IMR-90 (cell line): ENCODE results near the gene SKAP1. TPM values are rescaled to one million over a fixed set of nuclear protein-coding genes. Genes with fewer than 3 reads are reported as not detected.

Experiments
- ATAC-seq: fragments of 200-7000 bp; cut with Tn5 transposase; 2 replicates; pipeline ENCODE4 v1.9.1; 2020; ENCODE audit warnings: low read depth, mild to moderate bottlenecking, moderate library complexity
- BruUV-seq: library from RNA; stranded (reverse); fragments of 400-500 nt; replicated peaks from 2 replicates; lab custom pipeline; 2021; lab: Mats Ljungman, UMichigan
- CTCF ChIA-PET: fragments of 300-600 bp; formaldehyde crosslinking; extraction: SDS; loops from one replicate; lab custom pipeline; 2021; ENCODE audit warnings: antibody characterized with exemption; lab: Yijun Ruan, JAX
- POLR2A ChIA-PET: fragments of 300-600 bp; sonication (Branson Sonifier 250); formaldehyde crosslinking; loops from one replicate; lab custom pipeline; 2022; ENCODE audit warnings: antibody characterized with exemption; ENCODE audit not compliant: unreplicated experiment; lab: Charles Lee
- DNase-seq: peaks from one replicate; pipeline ENCODE4 v3.0.0; 2013
- H2AFZ ChIP-seq: replicated peaks from 2 replicates; pipeline ENCODE3; 2013; ENCODE audit warnings: low read length, mild to moderate bottlenecking; ENCODE audit not compliant: poor library complexity
- H2AK5ac ChIP-seq: 2 replicates; pipeline ENCODE4 v1.6.1; 2013; ENCODE audit warnings: low read depth, low read length, inconsistent platforms
- H2AK9ac ChIP-seq: replicated peaks from 2 replicates; pipeline ENCODE3; 2013; ENCODE audit warnings: mild to moderate bottlenecking, low read depth, low read length, moderate library complexity; ENCODE audit not compliant: poor library complexity
- H2BK120ac ChIP-seq: 2 replicates; pipeline ENCODE4 v1.6.1; 2013; ENCODE audit warnings: low read depth, low read length, inconsistent platforms
- H2BK15ac ChIP-seq: 3 replicates; pipeline ENCODE4 v1.6.1; 2013; ENCODE audit warnings: low read depth, low read length, inconsistent platforms
- H2BK20ac ChIP-seq: 2 replicates; pipeline ENCODE4 v1.6.1; 2013; ENCODE audit warnings: low read depth, mild to moderate bottlenecking, inconsistent platforms, low read length, moderate library complexity
- H2BK5ac ChIP-seq: 2 replicates; pipeline ENCODE4 v1.6.1; 2013; ENCODE audit warnings: mild to moderate bottlenecking, low read depth, low read length, inconsistent platforms; ENCODE audit not compliant: poor library complexity, severe bottlenecking
- H3K14ac ChIP-seq: replicated peaks from 2 replicates; pipeline ENCODE4 v1.6.1; 2013; ENCODE audit warnings: low read depth, low read length, inconsistent platforms
- H3K18ac ChIP-seq: 2 replicates; pipeline ENCODE4 v1.6.1; 2013; ENCODE audit warnings: low read depth, low read length, control low read depth
- H3K23ac ChIP-seq: 2 replicates; pipeline ENCODE4 v1.6.1; 2013; ENCODE audit warnings: low read depth, low read length, inconsistent platforms
- H3K27ac ChIP-seq: 2 replicates; pipeline ENCODE4 v1.5.1; 2013; ENCODE audit warnings: mild to moderate bottlenecking, control low read depth, low read length; ENCODE audit not compliant: insufficient read depth
- H3K27me3 ChIP-seq: 2 replicates; pipeline ENCODE4 v1.6.1; 2013; ENCODE audit warnings: low read length; ENCODE audit not compliant: control insufficient read depth, insufficient read depth
- H3K36me3 ChIP-seq: 2 replicates; pipeline ENCODE4 v1.6.1; 2013; ENCODE audit warnings: low read length, mixed read lengths; ENCODE audit not compliant: control insufficient read depth, insufficient read depth
- H3K4ac ChIP-seq: 2 replicates; pipeline ENCODE4 v1.6.1; 2013; ENCODE audit warnings: low read depth, low read length, inconsistent platforms
- H3K4me1 ChIP-seq: 2 replicates; pipeline ENCODE4 v1.6.1; 2013; ENCODE audit warnings: low read length, mixed read lengths; ENCODE audit not compliant: control insufficient read depth, insufficient read depth
- H3K4me2 ChIP-seq: 2 replicates; pipeline ENCODE4 v1.6.1; 2013; ENCODE audit warnings: low read depth, mild to moderate bottlenecking, control low read depth, low read length, moderate library complexity
- H3K4me3 ChIP-seq: 2 replicates; pipeline ENCODE4 v1.5.1; 2013; ENCODE audit warnings: low read depth, mild to moderate bottlenecking, control low read depth, low read length, moderate library complexity; ENCODE audit not compliant: insufficient read depth
- H3K56ac ChIP-seq: 2 replicates; pipeline ENCODE4 v1.6.1; 2013; ENCODE audit warnings: low read length, inconsistent platforms; ENCODE audit not compliant: insufficient read depth; ENCODE audit errors: extremely low read depth
- H3K79me1 ChIP-seq, 2 experiments: 2 replicates each; pipeline ENCODE4 v1.6.1; 2013; ENCODE audit warnings: low read length in 2 of 2, inconsistent platforms in 1 of 2, low read depth in 1 of 2
- H3K9ac ChIP-seq: 2 replicates; pipeline ENCODE4 v1.6.1; 2013; ENCODE audit warnings: low read depth, low read length, control low read depth
- H3K9me1 ChIP-seq: 2 replicates; pipeline ENCODE4 v1.6.1; 2013; ENCODE audit warnings: low read length, inconsistent platforms; ENCODE audit not compliant: insufficient read depth
- H3K9me3 ChIP-seq: 2 replicates; pipeline ENCODE4 v1.6.1; 2013; ENCODE audit warnings: low read length; ENCODE audit not compliant: control insufficient read depth, insufficient read depth
- H4K20me1 ChIP-seq: 2 replicates; pipeline ENCODE4 v1.6.1; 2013; ENCODE audit warnings: low read length, inconsistent platforms; ENCODE audit not compliant: insufficient read depth
- H4K5ac ChIP-seq: 2 replicates; pipeline ENCODE4 v1.6.1; 2013; ENCODE audit warnings: mild to moderate bottlenecking, low read depth, low read length, control low read depth
- H4K8ac ChIP-seq, 2 experiments: 2 replicates each; pipeline ENCODE4 v1.6.1; 2013; ENCODE audit warnings: low read depth in 2 of 2, low read length in 2 of 2, control low read depth in 1 of 2, inconsistent platforms in 1 of 2
- H4K91ac ChIP-seq: 2 replicates; pipeline ENCODE4 v1.6.1; 2013; ENCODE audit warnings: low read depth, low read length, inconsistent platforms; ENCODE audit not compliant: insufficient read depth
- BHLHE40 ChIP-seq: fragments of 150-350 bp; IDR thresholded peaks from 2 replicates; pipeline ENCODE4 v1.6.1; 2016; ENCODE audit warnings: mild to moderate bottlenecking, low read depth, low read length
- CEBPB ChIP-seq: IDR thresholded peaks from 2 replicates; pipeline ENCODE4 v1.6.1; 2012; ENCODE audit warnings: low read depth, low read length, improper control_type of control experiment
- CTCF ChIP-seq: conservative IDR thresholded peaks from 2 replicates; pipeline ENCODE4 v1.5.1; 2012; ENCODE audit warnings: mild to moderate bottlenecking, low read depth, low read length, improper control_type of control experiment
- ELK1 ChIP-seq: fragments of 150-350 bp; IDR thresholded peaks from 2 replicates; pipeline ENCODE4 v1.6.1; 2016; ENCODE audit warnings: low read depth, mild to moderate bottlenecking, low read length, moderate library complexity, borderline replicate concordance
- FOS ChIP-seq: fragments of 150-350 bp; IDR thresholded peaks from 2 replicates; pipeline ENCODE4 v1.6.1; 2016; ENCODE audit warnings: low read depth, low read length
- MAFK ChIP-seq: IDR thresholded peaks from 2 replicates; pipeline ENCODE4 v1.6.1; 2012; ENCODE audit warnings: low read depth, low read length, improper control_type of control experiment
- NFE2L2 ChIP-seq: fragments of 150-350 bp; IDR thresholded peaks from 2 replicates; pipeline ENCODE4 v1.6.1; 2016; ENCODE audit warnings: low read depth, mild to moderate bottlenecking, low read length
- POLR2A ChIP-seq: IDR thresholded peaks from 2 replicates; pipeline ENCODE4 v1.6.1; 2012; ENCODE audit warnings: mild to moderate bottlenecking, low read depth, low read length
- RAD21 ChIP-seq: IDR thresholded peaks from 2 replicates; pipeline ENCODE4 v1.6.1; 2012; ENCODE audit warnings: low read length, improper control_type of control experiment
- RCOR1 ChIP-seq: IDR thresholded peaks from 2 replicates; pipeline ENCODE4 v1.6.1; 2012; ENCODE audit warnings: mild to moderate bottlenecking, low read length, improper control_type of control experiment; ENCODE audit not compliant: insufficient replicate concordance
- RFX5 ChIP-seq: IDR thresholded peaks from 2 replicates; pipeline ENCODE4 v1.8.0; 2012; ENCODE audit warnings: low read depth, mild to moderate bottlenecking, low read length, moderate library complexity
- SMC3 ChIP-seq: fragments of 150-350 bp; IDR thresholded peaks from 2 replicates; pipeline ENCODE4 v1.6.1; 2016; ENCODE audit warnings: low read depth, mild to moderate bottlenecking, antibody characterized with exemption, low read length, moderate library complexity
- USF2 ChIP-seq: fragments of 150-350 bp; IDR thresholded peaks from 2 replicates; pipeline ENCODE4 v1.6.1; 2017; ENCODE audit warnings: mild to moderate bottlenecking, antibody characterized with exemption, low read length, low read depth
- WGBS, 2 experiments: methylation state at CpG; one replicate each; pipeline versions ENCODE4 v1.1.5 to v1.1.7; 2013; ENCODE audit warnings: missing lambda C conversion rate in 2 of 2; ENCODE audit not compliant: insufficient read length in 1 of 2; ENCODE audit errors: extremely low coverage in 2 of 2; 5-methylcytosine and 5-hydroxymethylcytosine counted together
- dilution Hi-C: fragments of 300-500 bp; cut with HindIII; formaldehyde crosslinking; loops from one replicate; pipeline ENCODE4 v1.14.3; 2018; ENCODE audit warnings: low sequenced_read_pairs; ENCODE audit not compliant: unreplicated experiment
- in situ Hi-C: fragments of 300-500 bp; cut with MboI; formaldehyde crosslinking; loops from 3 replicates; pipeline ENCODE4 v1.14.3; 2019; ENCODE audit warnings: low sequenced_read_pairs, inconsistent platforms, mixed read lengths
- intact Hi-C: fragments of 100-400 bp; cut with micrococcal nuclease; formaldehyde crosslinking; loops from 2 replicates; pipeline ENCODE4 v1.10.0; 2022
- polyA plus RNA-seq, 3 experiments: library from polyadenylated mRNA; depleted of rRNA; stranded (reverse); fragments of >200 nt; gene quantifications; 2 replicates each; pipeline ENCODE4 v1.2.3, GENCODE V29; 2012; ENCODE audit warnings: low replicate concordance in 1 of 3
- total RNA-seq: library from RNA; depleted of rRNA; stranded (reverse); fragments of >200 nt; gene quantifications from 2 replicates; pipeline ENCODE4 v1.2.3, GENCODE V29; 2012

SKAP1 gene
- total and polyA plus RNA-seq, 2 of the 4 experiments (the other 2 are of a cell fraction): not detected

GRCh38 chr17:48132385-48132784, 297.6 kb downstream of the SKAP1 start:
- H3K4me3 ChIP-seq: no peak overlapping the region
- H3K14ac ChIP-seq: no peak overlapping the region
- 50% methylated on average over 1 of the region's 5 CpGs; no CpG with 5 or more reads in 1 of the 2 experiments for WGBS, 2 experiments
- no peak overlapping the region for H2AK9ac ChIP-seq
- in situ Hi-C loops (no loop called here), dilution Hi-C loops (no loop called here), intact Hi-C loops (no loop called here)
- no peak overlapping the region for H3K23ac ChIP-seq
- H3K9me3 ChIP-seq: no peaks in the 10 kb centered on the region
- no peaks in the 10 kb centered on the region for H3K79me1 ChIP-seq
- POLR2A ChIA-PET: no interaction called here
- no peak overlapping the region for H2BK120ac ChIP-seq
- peaks cover 14% of the 10 kb centered on the region for H3K27me3 ChIP-seq
- H3K56ac ChIP-seq: no peak overlapping the region
- CTCF ChIA-PET: no interaction called here
- no peaks in the 10 kb centered on the region for H3K4me1 ChIP-seq
- no peak overlapping the region for H3K9ac ChIP-seq
- no peak overlapping the region for H3K27ac ChIP-seq
- no peak overlapping the region for H2BK20ac ChIP-seq
- H4K91ac ChIP-seq: no peak overlapping the region
- no peak overlapping the region for H3K18ac ChIP-seq
- TF ChIP-seq CTCF (no peak), POLR2A (no peak), RAD21 (no peak), BHLHE40 (no peak), ELK1 (no peak), USF2 (no peak), MAFK (no peak), SMC3 (no peak), RFX5 (no peak), NFE2L2 (no peak), RCOR1 (no peak), CEBPB (no peak), FOS (no peak)
- H3K4me2 ChIP-seq: no peak overlapping the region
- no peaks in the 10 kb centered on the region for H3K36me3 ChIP-seq
- H4K5ac ChIP-seq: no peak overlapping the region
- no peak for ATAC-seq
- no peak overlapping the region for H2AFZ ChIP-seq
- H4K8ac ChIP-seq: no peak overlapping the region
- H4K20me1 ChIP-seq: no peaks in the 10 kb centered on the region
- no peaks in the 10 kb centered on the region for H3K9me1 ChIP-seq
- no TSS peak for BruUV-seq
- H3K4ac ChIP-seq: no peak overlapping the region
- H2BK15ac ChIP-seq: no peak overlapping the region
- no peak overlapping the region for H2AK5ac ChIP-seq
- DNase-seq: no peak
- no peak overlapping the region for H2BK5ac ChIP-seq
